Hematopoietic multipotent progenitor cell treated with erythropoietin and hydrocortisone succinate and interleukin-3 and kit ligand, for 8 days (in vitro differentiated cells): ENCODE measurements around the gene ZFP2.
"Not testable (repeated sequence)": the region's sequence is repeated elsewhere in the genome, so short reads cannot be mapped to it uniquely, and the experiment has no call there.

Experiments used
- DNase-seq: peaks from one replicate; pipeline ENCODE4 v3.0.0-alpha.2; 2015

ZFP2 gene

DNA sequence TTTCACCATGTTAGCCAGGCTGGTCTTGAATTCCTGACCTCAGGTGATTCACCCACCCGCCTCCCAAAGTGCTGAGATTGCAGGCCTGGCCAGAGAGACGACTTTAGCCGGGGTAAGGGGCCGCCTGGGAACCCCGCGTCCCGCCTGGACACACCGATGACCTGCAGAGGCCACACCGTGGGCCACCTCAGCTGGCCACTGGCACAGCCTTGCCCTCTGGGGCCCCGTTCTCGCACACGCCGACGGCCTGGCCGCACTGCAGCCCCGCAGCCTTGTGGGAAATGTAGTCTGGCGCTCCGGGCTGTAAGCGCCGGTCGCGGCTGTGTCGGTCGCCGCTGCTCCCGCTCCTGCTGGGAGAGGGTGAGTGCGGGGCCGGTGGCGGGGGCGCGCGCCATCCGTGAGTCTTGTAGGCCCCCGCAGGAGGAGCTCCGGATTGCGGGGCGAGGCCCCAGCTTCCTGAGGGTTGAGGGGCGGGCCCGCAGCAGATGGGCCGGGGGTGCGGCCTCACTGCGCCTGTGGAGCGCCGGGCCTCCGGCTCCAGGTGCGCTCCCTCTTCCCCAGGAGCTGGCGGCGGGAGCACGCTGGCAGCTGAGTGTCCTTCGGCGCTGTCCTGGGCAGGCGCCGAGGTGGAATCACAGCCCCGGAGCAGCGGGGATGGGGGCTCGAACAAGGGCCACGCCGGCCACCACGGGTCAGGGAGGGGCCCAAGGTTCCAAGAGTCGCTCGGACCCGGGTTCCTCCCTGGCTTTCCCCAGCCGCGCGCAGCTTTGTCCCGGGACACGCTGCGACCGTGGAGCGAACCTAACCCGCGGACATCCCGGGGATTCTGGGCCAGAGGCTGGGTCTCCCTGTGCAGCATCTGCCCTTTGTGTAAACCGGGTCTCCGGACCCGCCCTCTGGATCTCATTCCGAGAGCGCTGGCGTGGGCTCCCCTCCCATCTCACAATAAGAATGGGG lies at the start of gene ZFP2:
Gene ZFP2 (plus strand): TSS at position 299 of the 957 bp plus-strand sequence. CDS start 35,401 bp downstream, outside the sequence.
- no peak for DNase-seq

DNA sequence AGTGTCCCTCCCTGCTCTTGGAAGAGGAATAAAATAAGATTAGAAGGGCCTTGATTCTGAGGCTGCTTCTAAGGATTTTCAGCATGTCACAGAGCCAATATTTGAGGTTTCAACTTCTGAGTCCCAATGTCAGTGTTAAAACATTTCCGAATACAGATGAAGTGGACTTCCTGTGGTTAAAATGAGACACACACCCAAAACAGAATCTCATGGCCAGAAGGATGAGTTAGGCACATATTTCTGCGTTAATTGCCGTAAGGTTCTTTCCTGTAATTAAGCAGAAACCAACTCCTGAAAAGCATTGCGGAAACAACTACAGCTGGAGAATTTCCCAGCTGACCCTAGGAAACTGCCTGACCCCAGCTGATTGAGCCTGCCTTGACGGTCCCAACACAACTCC lies 46.4 kb upstream of the ZFP2 start:
- DNase-seq = no peak

DNA sequence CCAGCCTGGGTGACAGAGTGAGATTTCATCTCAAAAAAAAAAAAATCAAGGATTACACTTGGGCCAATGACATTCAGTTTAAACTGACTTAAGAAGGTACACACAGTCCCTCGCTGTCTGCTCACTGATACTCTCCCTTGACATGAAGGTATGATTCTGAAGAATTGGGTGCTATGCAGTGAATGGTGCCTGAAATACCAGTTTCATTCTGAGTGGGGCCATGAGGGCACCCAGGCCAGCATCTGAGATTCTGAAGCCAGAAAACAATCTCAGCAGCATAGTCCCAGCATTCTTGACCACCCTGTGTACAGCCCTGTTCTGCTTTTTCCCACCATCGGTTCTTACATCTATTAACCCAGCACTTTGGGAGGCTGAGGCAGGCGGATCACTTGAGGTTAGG lies 43.8 kb upstream of the ZFP2 start:
- no peak for DNase-seq

DNA sequence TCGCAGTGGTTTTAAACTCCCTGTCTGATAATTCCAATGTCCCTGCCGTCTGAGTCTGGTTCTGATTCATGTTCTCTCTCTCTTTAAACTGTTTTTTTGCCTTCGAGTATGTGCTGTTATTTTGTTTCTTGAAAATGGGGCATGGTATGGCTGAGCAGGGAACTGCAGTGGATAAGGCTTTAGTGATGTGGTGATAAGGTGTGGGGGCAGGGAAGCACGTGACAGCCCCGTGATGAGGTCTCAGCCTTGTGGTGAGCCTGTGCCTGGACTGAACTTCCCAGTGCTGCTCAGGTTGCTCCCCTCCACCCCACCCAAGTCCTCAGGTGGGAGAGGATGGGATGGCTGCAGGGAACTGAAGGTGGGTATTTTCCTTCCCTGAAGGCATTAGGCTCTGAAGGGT lies 41.4 kb upstream of the ZFP2 start:
- DNase-seq = no peak

DNA sequence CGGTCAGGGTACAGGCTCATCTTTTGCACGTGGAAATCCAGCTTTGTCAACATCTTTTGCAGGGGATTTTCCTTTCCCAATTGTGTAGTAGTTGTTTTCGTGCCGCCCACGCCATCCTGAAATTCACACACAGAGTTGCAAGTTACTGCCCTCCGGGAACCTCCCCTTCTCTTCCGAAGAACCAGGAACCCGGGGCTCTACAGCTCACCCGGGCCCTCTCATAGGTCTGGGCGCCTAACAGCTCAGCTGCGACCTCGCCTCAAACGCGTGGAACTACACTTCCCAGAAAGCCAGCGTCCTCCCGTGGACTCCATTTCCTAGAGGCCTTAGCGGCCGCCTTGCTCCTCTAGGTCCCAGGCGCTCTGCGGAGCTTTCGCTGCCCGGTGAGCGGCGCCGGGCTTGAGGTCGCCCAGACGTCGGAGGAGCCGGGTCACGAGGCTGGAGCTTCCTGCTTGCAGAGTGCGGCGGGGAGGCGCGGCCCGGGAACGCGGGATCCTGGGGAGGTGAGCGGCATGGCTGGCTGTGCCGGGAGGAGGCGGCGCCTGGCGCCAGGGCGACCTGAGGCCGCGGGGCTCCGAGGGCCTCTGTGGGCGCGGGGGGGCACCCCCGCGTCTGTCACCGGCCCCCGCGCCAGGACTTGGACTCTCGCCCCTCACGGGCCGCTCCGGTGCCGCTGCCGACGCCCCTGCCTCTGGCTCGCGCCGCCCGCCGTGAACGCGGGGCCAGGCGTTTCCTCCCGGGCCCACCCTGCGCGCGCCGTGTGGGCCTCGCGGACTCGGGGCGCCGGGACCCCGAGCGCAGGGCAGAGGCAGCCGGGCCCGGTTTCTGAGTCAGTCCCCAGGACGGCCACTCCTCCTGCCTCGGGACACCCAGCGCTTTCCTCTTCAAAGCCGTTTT lies 35.8 kb upstream of the ZFP2 start, which contains the start of gene ZNF354B:
Gene ZNF354B (plus strand): TSS at position 329 of the 897 bp plus-strand sequence. CDS start 1,095 bp downstream, outside the sequence.
- peak; percentile 91 for DNase-seq

DNA sequence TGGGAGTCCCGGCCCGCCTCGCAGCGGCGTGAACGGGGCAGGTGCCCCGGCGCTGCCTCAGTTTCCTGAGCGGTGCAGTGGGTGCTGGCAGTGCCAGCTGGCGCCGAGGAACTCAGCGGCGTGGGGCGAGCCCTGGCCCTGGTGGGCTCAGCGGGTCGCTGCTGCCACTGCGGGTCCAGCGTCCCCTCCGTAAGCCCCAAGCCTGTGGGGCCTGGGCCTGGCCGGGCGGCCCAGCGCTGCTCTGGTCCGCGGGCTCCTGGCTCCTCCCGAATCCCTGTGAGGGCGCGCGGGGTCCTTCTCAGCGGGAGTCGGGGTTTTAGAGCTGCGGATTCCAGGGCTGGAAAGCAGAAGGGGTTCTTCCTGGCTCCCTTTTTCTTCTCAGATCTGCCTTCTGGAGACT lies 35.1 kb upstream of the ZFP2 start:
- DNase-seq = not testable (repeated sequence)

DNA sequence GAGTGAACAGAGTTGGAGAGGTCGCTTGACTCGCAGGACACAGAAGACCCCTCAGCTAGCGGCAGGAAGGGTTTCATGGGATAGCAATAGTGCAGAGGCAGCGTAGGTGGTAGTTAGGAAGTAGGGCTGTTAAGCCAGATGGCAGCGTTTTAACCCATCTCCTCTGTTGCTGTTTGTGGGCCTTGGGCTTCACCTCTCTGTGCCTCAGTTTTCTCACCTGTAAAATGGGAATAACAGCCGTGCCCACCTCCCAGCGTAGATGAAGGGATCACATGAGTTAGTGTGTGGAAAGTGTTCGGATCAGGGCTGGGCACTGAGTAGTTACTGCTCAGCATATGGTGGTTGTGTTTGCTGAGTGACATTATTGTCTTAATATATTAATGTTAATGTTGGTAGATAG lies 34.1 kb upstream of the ZFP2 start:
- DNase-seq = no peak

DNA sequence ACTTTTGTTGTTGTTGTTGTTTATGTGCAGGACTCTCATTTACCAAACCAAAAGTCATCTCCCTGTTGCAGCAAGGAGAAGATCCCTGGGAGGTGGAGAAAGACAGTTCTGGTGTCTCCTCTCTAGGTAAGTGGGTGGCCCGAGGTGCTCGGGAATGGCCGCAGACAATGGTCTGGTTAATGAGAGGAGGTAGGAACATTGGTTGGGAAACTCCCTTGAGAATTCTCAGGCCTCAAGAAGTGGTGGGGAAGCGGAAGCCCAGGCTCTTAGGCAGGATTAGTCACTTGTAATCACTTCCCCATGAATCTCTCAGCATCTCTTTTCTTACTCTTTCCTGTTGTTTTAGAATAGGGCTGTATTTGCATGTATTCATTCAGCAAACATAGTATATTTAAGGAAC lies 28.8 kb upstream of the ZFP2 start:
- no peak for DNase-seq

- DNase-seq = no peak
These were observed 26.1 kb upstream of the ZFP2 start for GRCh38 chr5:178869577-178869976.

- no peak for DNase-seq
These were observed 25.3 kb upstream of the ZFP2 start for GRCh38 chr5:178870411-178870810.

- DNase-seq = no peak
These were observed 23.4 kb upstream of the ZFP2 start for GRCh38 chr5:178872302-178872701.

DNA sequence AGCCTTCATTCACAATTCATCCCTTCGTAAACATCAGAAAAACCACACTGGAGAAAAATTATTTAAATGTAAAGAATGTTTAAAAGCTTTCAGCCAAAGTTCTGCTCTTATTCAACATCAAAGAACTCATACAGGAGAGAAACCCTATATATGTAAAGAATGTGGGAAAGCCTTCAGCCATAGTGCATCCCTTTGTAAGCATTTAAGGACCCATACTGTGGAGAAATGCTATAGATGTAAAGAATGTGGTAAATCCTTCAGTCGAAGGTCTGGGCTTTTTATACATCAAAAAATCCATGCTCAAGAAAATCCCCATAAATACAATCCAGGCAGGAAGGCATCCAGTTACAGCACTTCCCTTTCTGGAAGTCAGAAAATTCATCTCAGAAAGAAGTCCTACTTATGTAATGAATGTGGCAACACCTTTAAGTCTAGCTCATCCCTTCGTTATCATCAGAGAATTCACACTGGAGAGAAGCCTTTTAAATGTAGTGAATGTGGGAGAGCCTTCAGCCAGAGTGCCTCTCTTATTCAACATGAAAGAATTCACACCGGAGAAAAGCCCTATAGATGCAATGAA lies 12.5 kb upstream of the ZFP2 start:
- DNase-seq = not testable (repeated sequence)

DNA sequence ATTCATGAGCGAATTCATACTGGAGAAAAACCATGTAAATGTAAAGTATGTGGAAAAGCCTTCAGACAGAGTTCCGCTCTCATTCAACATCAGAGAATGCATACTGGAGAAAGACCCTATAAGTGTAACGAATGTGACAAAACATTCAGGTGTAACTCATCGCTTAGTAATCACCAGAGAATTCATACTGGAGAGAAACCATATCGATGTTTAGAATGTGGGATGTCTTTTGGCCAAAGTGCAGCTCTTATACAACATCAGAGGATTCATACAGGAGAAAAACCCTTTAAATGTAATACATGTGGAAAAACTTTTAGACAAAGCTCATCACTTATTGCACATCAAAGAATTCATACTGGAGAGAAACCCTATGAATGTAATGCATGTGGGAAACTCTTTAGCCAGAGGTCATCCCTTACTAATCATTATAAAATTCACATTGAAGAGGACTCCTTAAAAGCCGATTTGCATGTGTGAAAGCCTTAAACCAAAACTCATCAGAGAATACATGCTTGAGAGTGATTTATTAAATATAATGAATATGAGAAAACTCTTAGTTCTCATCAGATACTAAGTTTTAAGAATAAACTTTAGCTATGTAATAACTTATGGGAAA lies 11.8 kb upstream of the ZFP2 start:
- DNase-seq = no peak

DNA sequence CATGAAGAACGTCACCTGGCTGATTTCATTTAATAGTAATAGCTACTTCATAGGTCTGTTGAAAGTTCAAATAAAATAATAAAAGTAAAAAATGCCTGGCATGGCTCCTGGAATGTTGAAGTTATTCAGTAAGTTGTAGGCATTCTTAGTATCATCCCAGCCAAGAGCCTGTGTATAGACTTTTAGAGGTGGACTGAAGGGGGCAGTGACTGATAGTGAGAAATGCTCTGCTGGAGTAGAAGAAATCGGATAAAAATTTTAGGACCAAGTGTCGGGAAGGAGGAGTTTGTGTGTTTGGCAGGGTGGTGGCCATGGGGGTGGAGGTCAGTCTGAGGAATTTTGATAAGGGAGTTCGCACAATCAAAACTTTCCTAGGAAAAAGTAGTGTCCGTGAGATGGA lies 3.6 kb downstream of the ZFP2 start:
- DNase-seq = no peak

DNA sequence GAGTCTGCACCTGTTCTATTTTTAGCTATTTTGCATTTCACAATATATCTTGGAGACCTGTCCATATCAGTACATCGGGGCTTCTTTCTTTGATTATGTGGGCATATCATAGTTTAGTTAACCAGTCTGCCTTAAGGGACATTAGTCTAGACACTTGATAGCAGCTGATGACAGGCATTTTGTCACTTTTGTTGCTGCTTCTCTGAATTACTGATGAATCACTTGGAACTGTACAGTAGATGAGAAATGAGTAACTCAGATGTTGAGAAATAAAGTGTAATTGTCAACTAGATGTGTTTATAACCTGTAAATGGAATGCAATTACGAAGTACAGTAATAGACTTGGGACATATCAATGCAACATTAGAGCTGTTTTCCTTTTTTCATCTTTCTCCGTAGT lies 7.1 kb downstream of the ZFP2 start:
- DNase-seq = no peak

GRCh38 chr5:178931846-178932760 lies 36.4 kb downstream of the ZFP2 start:
- DNase-seq = no peak

GRCh38 chr5:178940569-178941360 lies 45.1 kb downstream of the ZFP2 start, which contains the start of gene ZNF454:
Gene ZNF454, plus strand, starts transcription at chr5:178941198. Its CDS starts 1,594 bp downstream, at chr5:178942792.
- no peak for DNase-seq

DNA sequence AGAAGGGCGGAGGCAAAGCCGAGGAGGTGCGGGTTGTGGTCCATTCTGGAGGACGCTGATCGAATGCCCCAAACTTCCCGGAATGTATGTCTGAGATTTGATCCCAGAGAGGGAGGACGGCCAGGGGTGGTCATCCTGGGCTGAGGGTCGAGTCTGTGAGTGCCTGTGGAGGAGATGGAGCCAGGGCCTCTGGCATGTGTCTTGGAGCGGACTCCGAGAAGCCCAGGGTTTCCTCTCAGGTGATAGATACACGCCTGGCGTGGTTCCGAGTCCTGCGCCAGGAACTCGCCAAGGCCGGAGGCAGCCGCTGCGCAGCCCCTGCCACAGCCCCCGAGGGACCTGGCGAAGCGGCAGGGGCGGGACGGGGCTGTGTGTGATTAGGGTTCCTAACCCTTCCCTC lies 45.6 kb downstream of the ZFP2 start:
- no peak for DNase-seq

DNA sequence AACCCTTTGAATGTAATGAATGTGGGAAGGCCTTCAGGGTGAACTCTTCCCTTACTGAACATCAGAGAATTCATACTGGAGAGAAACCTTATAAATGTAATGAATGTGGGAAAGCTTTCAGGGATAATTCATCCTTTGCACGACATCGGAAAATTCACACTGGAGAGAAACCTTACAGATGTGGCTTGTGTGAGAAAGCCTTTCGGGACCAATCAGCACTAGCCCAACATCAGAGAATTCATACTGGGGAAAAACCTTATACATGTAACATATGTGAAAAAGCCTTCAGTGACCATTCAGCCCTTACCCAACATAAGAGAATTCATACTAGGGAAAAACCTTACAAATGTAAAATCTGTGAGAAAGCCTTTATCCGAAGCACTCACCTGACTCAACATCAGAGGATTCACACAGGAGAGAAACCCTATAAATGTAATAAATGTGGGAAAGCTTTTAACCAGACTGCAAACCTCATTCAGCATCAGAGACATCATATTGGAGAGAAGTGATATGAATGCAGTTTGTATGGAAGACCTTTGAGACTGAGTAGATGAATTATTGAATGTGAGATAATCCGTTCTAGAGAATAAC lies 69.8 kb downstream of the ZFP2 start:
- no peak for DNase-seq

- no peak for DNase-seq
These were observed 85.7 kb downstream of the ZFP2 start for GRCh38 chr5:178981381-178981780.
